Coronary artery (tissue), 2 donors: Measurements from ENCODE around the gene RNF41.

Experiments used
- DNase-seq: peaks from one replicate; pipeline ENCODE4 v3.0.0-alpha.2; 2017; ENCODE audit warnings: low spot score
- H3K27ac ChIP-seq, 2 donors: fragments of 200-600 bp; sonication (generic); one replicate each; pipeline ENCODE4 v1.5.1; 2016 to 2019
- H3K4me3 ChIP-seq: fragments of 200-600 bp; sonication (generic); 2 replicates; pipeline ENCODE4 v1.5.1; 2016; ENCODE audit warnings: mild to moderate bottlenecking, moderate library complexity
- CTCF ChIP-seq: fragments of 200-600 bp; sonication (generic); IDR thresholded peaks from one replicate; pipeline ENCODE4 v1.5.1; 2019; ENCODE audit warnings: antibody characterized with exemption

Gene RNF41

GRCh38 chr12:56260921-56261320 is 39.2 kb upstream of the RNF41 start:
- TF ChIP-seq CTCF = no peak
- H3K4me3 ChIP-seq = no peak overlapping the region
- no peak overlapping the region for H3K27ac ChIP-seq
- no peak for DNase-seq

- no peak for DNase-seq
- Histone ChIP-seq H3K27ac (no peak overlapping the region), H3K4me3 (no peak overlapping the region)
- TF ChIP-seq CTCF = no peak
Observed at GRCh38 chr12:56260380-56260779, 38.7 kb upstream of the RNF41 start.

GRCh38 chr12:56258820-56259183 is 37.1 kb upstream of the RNF41 start:
- peak overlapping the region; percentile 97 for H3K4me3 ChIP-seq
- no peak for TF ChIP-seq CTCF
- peak overlapping the region; percentile 74 to 93 for H3K27ac ChIP-seq
- DNase-seq = no peak

- peak; percentile 71 for TF ChIP-seq CTCF
- peak within 1 kb of the TSS; percentile 97 for H3K4me3 ChIP-seq
- H3K27ac ChIP-seq = peak within 1 kb of the TSS; percentile 74 to 93
- peak; percentile 86 for DNase-seq
Observed at GRCh38 chr12:56258068-56258819, 36.5 kb upstream of the RNF41 start, which contains the start of gene ANKRD52. TSS of gene ANKRD52 (minus strand) at chr12:56258384. CDS start at chr12:56258269, 115 bp downstream.

- DNase-seq = no peak
- H3K27ac ChIP-seq = peak overlapping the region; percentile 74 to 93
- TF ChIP-seq CTCF = no peak
- H3K4me3 ChIP-seq = peak overlapping the region; percentile 97
Observed at GRCh38 chr12:56257491-56258067, 35.9 kb upstream of the RNF41 start.

GRCh38 chr12:56257071-56257470 is 35.3 kb upstream of the RNF41 start:
- TF ChIP-seq CTCF = no peak
- DNase-seq = no peak
- Histone ChIP-seq H3K27ac (peak overlapping the region in 1 of 2 donors; percentile 93), H3K4me3 (peak overlapping the region; percentile 97)
